Measurements from ENCODE around the gene IPO4.

GRCh38 chr14:24184104-24184970 is 4.3 kb downstream of the IPO4 start:
- TF ChIP-seq RAD21 (IDR thresholded peaks at IDR 0.05), result no peak
- TF ChIP-seq FOXA1 (IDR thresholded peaks at IDR 0.05), result no peak

Measured in liver (tissue), 2 donors.